Endothelial cell of hepatic sinusoid (primary cell): ENCODE measurements around the gene ATP1B2.
"Not testable (repeated sequence)": the region's sequence is repeated elsewhere in the genome, so short reads cannot be mapped to it uniquely, and the experiment has no call there.

Experiments
- in situ Hi-C: cut with HindIII; loops from 2 replicates; pipeline ENCODE4 v1.10.0; 2017; ENCODE audit warnings: low sequenced_read_pairs

ATP1B2 gene

GRCh38 chr17:7634384-7634783, 16.3 kb upstream of the ATP1B2 start:
- in situ Hi-C loops = no loop called here

GRCh38 chr17:7636163-7636562, 14.6 kb upstream of the ATP1B2 start:
- in situ Hi-C loops = no loop called here

GRCh38 chr17:7640783-7641182, 9.9 kb upstream of the ATP1B2 start:
- in situ Hi-C loops = no loop called here

- in situ Hi-C loops = not testable (repeated sequence)
Observed at GRCh38 chr17:7641635-7642034, 9.1 kb upstream of the ATP1B2 start.

GRCh38 chr17:7644775-7645174, 6.0 kb upstream of the ATP1B2 start:
- in situ Hi-C loops = no loop called here

- in situ Hi-C loops = no loop called here
Observed at GRCh38 chr17:7646457-7646856, 4.3 kb upstream of the ATP1B2 start.

- in situ Hi-C loops = no loop called here
Observed at GRCh38 chr17:7647018-7647417, 3.7 kb upstream of the ATP1B2 start.

- in situ Hi-C loops = no loop called here
Observed at GRCh38 chr17:7651097-7651664, 455 bp downstream of the ATP1B2 start.

- in situ Hi-C loops = no loop called here
Observed at GRCh38 chr17:7651665-7652387, 1.1 kb downstream of the ATP1B2 start.

GRCh38 chr17:7652388-7653356, 1.9 kb downstream of the ATP1B2 start:
- in situ Hi-C loops = no loop called here

GRCh38 chr17:7654832-7655540, 4.3 kb downstream of the ATP1B2 start:
- in situ Hi-C loops = no loop called here

GRCh38 chr17:7655541-7655840, 4.8 kb downstream of the ATP1B2 start:
- in situ Hi-C loops = no loop called here

- in situ Hi-C loops = no loop called here
Observed at GRCh38 chr17:7656958-7657609, 6.4 kb downstream of the ATP1B2 start.

GRCh38 chr17:7667656-7668406, 17.1 kb downstream of the ATP1B2 start:
- in situ Hi-C loops = no loop called here

GRCh38 chr17:7668482-7668881, 17.8 kb downstream of the ATP1B2 start:
- in situ Hi-C loops = no loop called here

- in situ Hi-C loops = no loop called here
Observed at GRCh38 chr17:7673239-7673638, 22.5 kb downstream of the ATP1B2 start.

- in situ Hi-C loops = no loop called here
Observed at GRCh38 chr17:7674934-7675333, 24.2 kb downstream of the ATP1B2 start.

GRCh38 chr17:7676533-7676932, 25.8 kb downstream of the ATP1B2 start:
- in situ Hi-C loops = no loop called here

- in situ Hi-C loops = no loop called here
Observed at GRCh38 chr17:7677388-7678067, 26.8 kb downstream of the ATP1B2 start.
